A549 (cell line): ENCODE measurements around the gene PLEKHA1.

Experiments used
- BCL3 ChIP-seq: fragments of >200 bp; sonication (Bioruptor Twin); formaldehyde crosslinking; IDR thresholded peaks from 3 replicates; pipeline ENCODE4 v1.6.1; 2016
- KDM5A ChIP-seq: fragments of 200-600 bp; sonication (generic); IDR thresholded peaks from 2 replicates; pipeline ENCODE4 v1.6.1; 2016; ENCODE audit warnings: antibody characterized with exemption, mild to moderate bottlenecking
- MYC ChIP-seq: IDR thresholded peaks from 2 replicates; pipeline ENCODE4 v1.6.1; 2012; ENCODE audit warnings: mild to moderate bottlenecking, inconsistent platforms, low read length, improper control_type of control experiment, borderline replicate concordance
- TF ChIP-seq, protein P1 (sequence below): fragments of >200 bp; sonication (Bioruptor Twin); formaldehyde crosslinking; IDR thresholded peaks from 3 replicates; pipeline ENCODE4 v1.5.1; 2016

DNA sequence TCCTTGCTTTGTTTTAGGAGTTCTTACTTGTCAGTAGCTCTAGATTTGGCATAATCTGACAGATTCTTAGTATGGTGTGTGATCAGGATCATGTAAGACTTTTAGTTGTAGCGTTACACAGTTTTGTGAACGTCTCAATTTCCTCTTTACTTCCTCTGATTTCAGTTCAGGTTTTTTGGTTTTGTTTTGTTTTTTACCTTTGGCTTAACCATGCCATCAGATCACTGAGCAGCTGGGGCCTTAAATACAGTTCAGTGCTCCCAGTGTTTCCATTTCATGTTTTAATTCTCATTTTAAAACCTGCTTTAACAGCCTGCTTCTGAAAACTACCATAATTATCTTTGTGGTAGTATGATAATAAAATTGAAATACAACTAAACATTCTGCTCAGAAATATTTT is 52.8 kb downstream of the PLEKHA1 start:
- TF ChIP-seq, protein P1, sequence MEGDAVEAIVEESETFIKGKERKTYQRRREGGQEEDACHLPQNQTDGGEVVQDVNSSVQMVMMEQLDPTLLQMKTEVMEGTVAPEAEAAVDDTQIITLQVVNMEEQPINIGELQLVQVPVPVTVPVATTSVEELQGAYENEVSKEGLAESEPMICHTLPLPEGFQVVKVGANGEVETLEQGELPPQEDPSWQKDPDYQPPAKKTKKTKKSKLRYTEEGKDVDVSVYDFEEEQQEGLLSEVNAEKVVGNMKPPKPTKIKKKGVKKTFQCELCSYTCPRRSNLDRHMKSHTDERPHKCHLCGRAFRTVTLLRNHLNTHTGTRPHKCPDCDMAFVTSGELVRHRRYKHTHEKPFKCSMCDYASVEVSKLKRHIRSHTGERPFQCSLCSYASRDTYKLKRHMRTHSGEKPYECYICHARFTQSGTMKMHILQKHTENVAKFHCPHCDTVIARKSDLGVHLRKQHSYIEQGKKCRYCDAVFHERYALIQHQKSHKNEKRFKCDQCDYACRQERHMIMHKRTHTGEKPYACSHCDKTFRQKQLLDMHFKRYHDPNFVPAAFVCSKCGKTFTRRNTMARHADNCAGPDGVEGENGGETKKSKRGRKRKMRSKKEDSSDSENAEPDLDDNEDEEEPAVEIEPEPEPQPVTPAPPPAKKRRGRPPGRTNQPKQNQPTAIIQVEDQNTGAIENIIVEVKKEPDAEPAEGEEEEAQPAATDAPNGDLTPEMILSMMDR: no peak
- TF ChIP-seq KDM5A: no peak
- TF ChIP-seq MYC: no peak
- TF ChIP-seq BCL3: no peak
